Neural cell (in vitro differentiated cells): Measurements from ENCODE around the gene MKRN1.

Experiments
- CTCF ChIP-seq: fragments of 450-650 bp; IDR thresholded peaks from 2 replicates; pipeline ENCODE4 v1.5.1; 2014; ENCODE audit warnings: antibody characterized with exemption, mild to moderate bottlenecking, moderate library complexity; ENCODE audit not compliant: poor library complexity, severe bottlenecking
- EZH2 ChIP-seq: fragments of 200-600, 300-800 bp; shearing (Covaris generic), sonication (generic); IDR thresholded peaks from 2 replicates; pipeline ENCODE4 v1.6.1; 2014; ENCODE audit warnings: antibody characterized with exemption, low read length, borderline replicate concordance, mild to moderate bottlenecking; ENCODE audit not compliant: insufficient read depth, poor library complexity, severe bottlenecking
- MXI1 ChIP-seq: fragments of 450-650 bp; conservative IDR thresholded peaks from 2 replicates; pipeline ENCODE4 v1.6.1; 2014; ENCODE audit warnings: antibody characterized with exemption, mild to moderate bottlenecking; ENCODE audit not compliant: poor library complexity, severe bottlenecking
- POLR2AphosphoS5 ChIP-seq: IDR thresholded peaks from 2 replicates; pipeline ENCODE4 v1.6.1; 2012
- REST ChIP-seq: IDR thresholded peaks from 2 replicates; pipeline ENCODE4 v1.6.1; 2012; ENCODE audit warnings: borderline replicate concordance
- SMC3 ChIP-seq: fragments of 450-650 bp; conservative IDR thresholded peaks from 2 replicates; pipeline ENCODE4 v1.6.1; 2014; ENCODE audit warnings: antibody characterized with exemption, mild to moderate bottlenecking, moderate library complexity; ENCODE audit not compliant: poor library complexity
- TAF1 ChIP-seq: IDR thresholded peaks from 2 replicates; pipeline ENCODE4 v1.6.1; 2012; ENCODE audit warnings: low read depth

GRCh38 chr7:140517546-140518369 lies 38.5 kb upstream of the MKRN1 start:
- TF ChIP-seq CTCF: peak; percentile 78
- no peak for TF ChIP-seq POLR2AphosphoS5
- TF ChIP-seq TAF1: no peak
- no peak for TF ChIP-seq REST
- no peak for TF ChIP-seq MXI1
- TF ChIP-seq EZH2: no peak
- peak; percentile 86 for TF ChIP-seq SMC3
